ENCODE data around the gene TIMM10B.
A peak's percentile ranks its signal among the peaks of the same experiment; 100 is the strongest.

Gene TIMM10B

GRCh38 chr11:6472934-6473333 is 8.4 kb upstream of the TIMM10B start:
- no peak for DNase-seq (ENCODE audit: low read depth)

- DNase-seq (ENCODE audit: low read depth), result peak; percentile 59
Measured at GRCh38 chr11:6473451-6474412, 7.6 kb upstream of the TIMM10B start, which contains the start of gene TRIM3. Gene TRIM3 (minus strand): TSS chr11:6473941. CDS start chr11:6465695, 8,246 bp downstream.

- no peak for DNase-seq (ENCODE audit: low read depth)
Measured at GRCh38 chr11:6474413-6474792, 6.9 kb upstream of the TIMM10B start.

- no peak for DNase-seq (ENCODE audit: low read depth)
Measured at GRCh38 chr11:6474806-6475500, 6.3 kb upstream of the TIMM10B start.

GRCh38 chr11:6475936-6476335 is 5.4 kb upstream of the TIMM10B start:
- DNase-seq (ENCODE audit: low read depth), result no peak

- DNase-seq (ENCODE audit: low read depth), result no peak
Measured at GRCh38 chr11:6476571-6476970, 4.7 kb upstream of the TIMM10B start.

- no peak for DNase-seq (ENCODE audit: low read depth)
Measured at GRCh38 chr11:6480299-6480914, 894 bp upstream of the TIMM10B start.

- no peak for DNase-seq (ENCODE audit: low read depth)
Measured at GRCh38 chr11:6481924-6482275, 599 bp downstream of the TIMM10B start.

- DNase-seq (ENCODE audit: low read depth), result no peak
Measured at GRCh38 chr11:6482441-6482840, 1.1 kb downstream of the TIMM10B start.

GRCh38 chr11:6483015-6483414 is 1.7 kb downstream of the TIMM10B start:
- no peak for DNase-seq (ENCODE audit: low read depth)

GRCh38 chr11:6485661-6486060 is 4.4 kb downstream of the TIMM10B start:
- no peak for DNase-seq (ENCODE audit: low read depth)

- DNase-seq (ENCODE audit: low read depth), result no peak
Measured at GRCh38 chr11:6486256-6486655, 5.0 kb downstream of the TIMM10B start.

- no peak for DNase-seq (ENCODE audit: low read depth)
Measured at GRCh38 chr11:6486938-6487337, 5.6 kb downstream of the TIMM10B start.

- DNase-seq (ENCODE audit: low read depth), result no peak
Measured at GRCh38 chr11:6488342-6488741, 7.0 kb downstream of the TIMM10B start.

GRCh38 chr11:6488821-6489220 is 7.5 kb downstream of the TIMM10B start:
- DNase-seq (ENCODE audit: low read depth), result no peak

- no peak for DNase-seq (ENCODE audit: low read depth)
Measured at GRCh38 chr11:6489306-6489705, 8.0 kb downstream of the TIMM10B start.

- DNase-seq (ENCODE audit: low read depth), result no peak
Measured at GRCh38 chr11:6497069-6497839, 16.0 kb downstream of the TIMM10B start, which contains the start of gene DNHD1. Gene DNHD1 (plus strand): TSS chr11:6497280. CDS start chr11:6498216, 936 bp downstream.

- DNase-seq (ENCODE audit: low read depth), result no peak
Measured at GRCh38 chr11:6498121-6498520, 16.8 kb downstream of the TIMM10B start.

GRCh38 chr11:6498544-6498943 is 17.2 kb downstream of the TIMM10B start:
- no peak for DNase-seq (ENCODE audit: low read depth)

- DNase-seq (ENCODE audit: low read depth), result no peak
Measured at GRCh38 chr11:6502382-6502781, 21.1 kb downstream of the TIMM10B start.

- DNase-seq (ENCODE audit: low read depth), result no peak
Measured at GRCh38 chr11:6504166-6504565, 22.9 kb downstream of the TIMM10B start.
